ENCODE data around the gene RAD51B.
A peak's percentile ranks its signal among the peaks of the same experiment; 100 is the strongest.

RAD51B gene

GRCh38 chr14:68315081-68315480, 495.5 kb downstream of the RAD51B start:
- no peak for DNase-seq

GRCh38 chr14:68316078-68316868, 496.7 kb downstream of the RAD51B start:
- DNase-seq = no peak

- no peak for DNase-seq
Measured at GRCh38 chr14:68317239-68317638, 497.7 kb downstream of the RAD51B start.

GRCh38 chr14:68318828-68319227, 499.2 kb downstream of the RAD51B start:
- no peak for DNase-seq

- DNase-seq = no peak
Measured at GRCh38 chr14:68320495-68320894, 500.9 kb downstream of the RAD51B start.

GRCh38 chr14:68322940-68323620, 503.5 kb downstream of the RAD51B start:
- DNase-seq = peak; percentile 51

- no peak for DNase-seq
Measured at GRCh38 chr14:68325267-68325807, 505.8 kb downstream of the RAD51B start.

GRCh38 chr14:68327231-68327630, 507.7 kb downstream of the RAD51B start:
- no peak for DNase-seq

- no peak for DNase-seq
Measured at GRCh38 chr14:68328509-68328908, 508.9 kb downstream of the RAD51B start.

- DNase-seq = no peak
Measured at GRCh38 chr14:68331426-68331825, 511.8 kb downstream of the RAD51B start.

GRCh38 chr14:68331991-68332390, 512.4 kb downstream of the RAD51B start:
- DNase-seq = no peak

GRCh38 chr14:68333262-68333661, 513.7 kb downstream of the RAD51B start:
- DNase-seq = no peak

- no peak for DNase-seq
Measured at GRCh38 chr14:68335312-68335711, 515.7 kb downstream of the RAD51B start.

- no peak for DNase-seq
Measured at GRCh38 chr14:68336165-68336564, 516.6 kb downstream of the RAD51B start.

GRCh38 chr14:68337279-68337678, 517.7 kb downstream of the RAD51B start:
- DNase-seq = peak; percentile 48

GRCh38 chr14:68340262-68340661, 520.7 kb downstream of the RAD51B start:
- no peak for DNase-seq

- no peak for DNase-seq
Measured at GRCh38 chr14:68341411-68342212, 522.0 kb downstream of the RAD51B start.

- DNase-seq = no peak
Measured at GRCh38 chr14:68342216-68342763, 522.7 kb downstream of the RAD51B start.

GRCh38 chr14:68343534-68344118, 524.0 kb downstream of the RAD51B start:
- no peak for DNase-seq

- no peak for DNase-seq
Measured at GRCh38 chr14:68345738-68346137, 526.2 kb downstream of the RAD51B start.

GRCh38 chr14:68346556-68347343, 527.2 kb downstream of the RAD51B start:
- peak; percentile 47 for DNase-seq

All from midbrain (tissue), 1 donor.